ENCODE data around the gene P4HB.
A peak's percentile ranks its signal among the peaks of the same experiment; 100 is the strongest.

P4HB gene

GRCh38 chr17:81807839-81808238 is 52.5 kb downstream of the P4HB start:
- no peak for DNase-seq

- DNase-seq, result no peak
These were observed 53.1 kb downstream of the P4HB start for GRCh38 chr17:81807210-81807719.

- DNase-seq, result no peak
These were observed 53.7 kb downstream of the P4HB start for GRCh38 chr17:81806461-81807209.

- no peak for DNase-seq
These were observed 54.5 kb downstream of the P4HB start for GRCh38 chr17:81805707-81806460.

- DNase-seq, result no peak
These were observed 55.6 kb downstream of the P4HB start for GRCh38 chr17:81804559-81805399.

- DNase-seq, result no peak
These were observed 56.4 kb downstream of the P4HB start, which contains the start of gene GCGR for GRCh38 chr17:81803728-81804558. Gene GCGR, plus strand, starts transcription at chr17:81804150. Its CDS starts 4,869 bp downstream, at chr17:81809019.

- no peak for DNase-seq
These were observed 57.3 kb downstream of the P4HB start for GRCh38 chr17:81802856-81803643.

- DNase-seq, result no peak
These were observed 58.1 kb downstream of the P4HB start for GRCh38 chr17:81802048-81802758.

- DNase-seq, result no peak
These were observed 59.0 kb downstream of the P4HB start for GRCh38 chr17:81801327-81801726.

- DNase-seq, result peak; percentile 6
These were observed 65.8 kb downstream of the P4HB start for GRCh38 chr17:81794509-81794908.

- no peak for DNase-seq
These were observed 66.3 kb downstream of the P4HB start for GRCh38 chr17:81794074-81794476.

All from GF-D8 (cell line).